ENCODE data around the gene ZIC4. TPM values are rescaled to one million over a fixed set of nuclear protein-coding genes. Genes with fewer than 3 reads are reported as not detected.

Gene ZIC4
- total RNA-seq, 3 donors from 2014 or later (not counting 1 experiment from before 2014, with no cell fraction given), result not detected

DNA sequence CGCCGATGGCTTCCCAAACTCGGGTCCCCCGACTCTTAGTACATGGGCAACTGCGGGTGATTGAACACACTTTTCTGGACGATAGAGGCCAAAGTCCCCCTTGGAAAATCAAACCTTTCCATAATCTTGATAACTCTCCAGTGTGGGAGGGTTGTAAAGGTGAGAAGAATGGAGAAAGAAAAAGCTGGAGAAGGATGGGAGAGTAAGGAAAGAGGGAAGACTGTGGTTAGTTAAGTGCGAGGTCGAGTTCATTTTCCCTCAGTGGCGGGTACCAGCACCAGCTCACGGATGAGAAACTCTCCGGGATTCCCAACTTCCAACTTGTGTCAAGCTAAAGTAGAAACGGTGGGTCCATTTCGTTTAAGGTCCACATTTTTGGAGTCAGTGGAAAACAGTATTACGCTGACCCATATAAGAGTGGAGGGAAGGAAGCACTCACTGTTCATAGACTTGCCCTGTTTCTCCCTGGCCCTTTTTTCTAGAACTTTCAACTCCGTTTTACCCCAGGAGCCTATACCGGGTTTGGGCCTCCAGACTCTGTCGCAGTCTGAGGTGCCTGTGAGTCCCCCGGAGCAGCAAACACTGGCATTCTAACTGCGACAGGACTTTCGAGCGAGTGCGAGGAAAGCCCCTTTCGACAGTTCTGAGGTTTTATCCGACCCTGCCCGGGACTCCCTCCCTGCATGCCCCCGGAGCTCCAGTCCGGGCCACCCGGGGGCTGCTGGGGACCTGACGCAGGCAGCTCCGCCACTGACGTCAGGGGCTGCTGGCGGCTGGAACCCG lies 17.6 kb upstream of the ZIC4 start:
- no peaks in the 10 kb centered on the region for H3K4me1 Mint-ChIP-seq
- peaks cover 2 to 9% of the 10 kb centered on the region in 2 donors for H3K9me3 Mint-ChIP-seq

DNA sequence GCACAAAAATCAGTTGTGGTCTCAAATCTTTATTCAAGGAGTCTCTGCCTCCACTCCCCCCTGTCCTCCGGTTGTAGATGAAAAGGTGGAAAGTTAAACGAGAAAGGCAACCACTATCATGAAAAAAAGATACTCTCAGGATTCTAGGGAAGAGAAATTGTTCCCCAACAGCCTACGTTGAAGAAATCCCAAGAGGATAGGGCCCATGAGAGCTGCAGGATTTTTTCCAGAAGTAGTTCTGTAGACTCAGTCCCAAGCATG lies 17.1 kb upstream of the ZIC4 start:
- TF ChIP-seq, protein P1, sequence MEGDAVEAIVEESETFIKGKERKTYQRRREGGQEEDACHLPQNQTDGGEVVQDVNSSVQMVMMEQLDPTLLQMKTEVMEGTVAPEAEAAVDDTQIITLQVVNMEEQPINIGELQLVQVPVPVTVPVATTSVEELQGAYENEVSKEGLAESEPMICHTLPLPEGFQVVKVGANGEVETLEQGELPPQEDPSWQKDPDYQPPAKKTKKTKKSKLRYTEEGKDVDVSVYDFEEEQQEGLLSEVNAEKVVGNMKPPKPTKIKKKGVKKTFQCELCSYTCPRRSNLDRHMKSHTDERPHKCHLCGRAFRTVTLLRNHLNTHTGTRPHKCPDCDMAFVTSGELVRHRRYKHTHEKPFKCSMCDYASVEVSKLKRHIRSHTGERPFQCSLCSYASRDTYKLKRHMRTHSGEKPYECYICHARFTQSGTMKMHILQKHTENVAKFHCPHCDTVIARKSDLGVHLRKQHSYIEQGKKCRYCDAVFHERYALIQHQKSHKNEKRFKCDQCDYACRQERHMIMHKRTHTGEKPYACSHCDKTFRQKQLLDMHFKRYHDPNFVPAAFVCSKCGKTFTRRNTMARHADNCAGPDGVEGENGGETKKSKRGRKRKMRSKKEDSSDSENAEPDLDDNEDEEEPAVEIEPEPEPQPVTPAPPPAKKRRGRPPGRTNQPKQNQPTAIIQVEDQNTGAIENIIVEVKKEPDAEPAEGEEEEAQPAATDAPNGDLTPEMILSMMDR (IDR thresholded peaks at IDR 0.05), result no peak
- peaks cover 42% of the 10 kb centered on the region for H3K9me3 ChIP-seq (ENCODE audit: control insufficient read depth, insufficient read depth, low read length)
- Mint-ChIP-seq H3K4me1 (no peaks in the 10 kb centered on the region), H3K9me3 (peaks cover 2 to 9% of the 10 kb centered on the region in 2 donors), H3K36me3 (peaks cover 4% of the 10 kb centered on the region), H3K4me3 (no peak overlapping the region), H3K27me3 (ENCODE audit: low read depth in 2 of 2) (peaks cover 29 to 35% of the 10 kb centered on the region in 2 donors), H3K27ac (no peak overlapping the region)
- no peak overlapping the region for H3K4me3 ChIP-seq (ENCODE audit: low read length)
- DNase-seq (no peak), ATAC-seq (no peak)
- H3K27me3 ChIP-seq (ENCODE audit: control insufficient read depth, insufficient read depth, low read length), result peaks cover 65% of the 10 kb centered on the region
- WGBS (ENCODE audit: insufficient coverage), result 6% methylated on average over 1 of the region's 3 CpGs
- H3K36me3 ChIP-seq (ENCODE audit: control insufficient read depth, insufficient read depth, low read length), result no peaks in the 10 kb centered on the region
- no peak overlapping the region for H3K27ac ChIP-seq (ENCODE audit: low read length)
- intact Hi-C loops (cut with micrococcal nuclease), result no loop called here
- no peaks in the 10 kb centered on the region for H3K4me1 ChIP-seq (ENCODE audit: control insufficient read depth, insufficient read depth, low read length)

More for the DNA sequence above, 17.6 kb upstream of the ZIC4 start:
- no peak for DNase-seq
- no peaks in the 10 kb centered on the region for H3K36me3 ChIP-seq (ENCODE audit: control insufficient read depth, insufficient read depth, low read length)
- TF ChIP-seq, protein P1 (IDR thresholded peaks at IDR 0.05), result no peak
- peaks cover 24 to 31% of the 10 kb centered on the region in 2 donors for H3K27me3 Mint-ChIP-seq (ENCODE audit: low read depth in 2 of 2)
- no peak overlapping the region for H3K4me3 ChIP-seq (ENCODE audit: low read length)
- H3K9me3 ChIP-seq (ENCODE audit: control insufficient read depth, insufficient read depth, low read length), result peaks cover 38% of the 10 kb centered on the region
- no peak overlapping the region for H3K27ac Mint-ChIP-seq
- intact Hi-C loops (cut with micrococcal nuclease), result no loop called here
- WGBS (ENCODE audit: insufficient coverage), result 8% methylated on average over 32 of the region's 33 CpGs
- H3K27ac ChIP-seq (ENCODE audit: low read length), result no peak overlapping the region
- ATAC-seq, result no peak
- no peak overlapping the region for H3K4me3 Mint-ChIP-seq
- no peaks in the 10 kb centered on the region for H3K4me1 ChIP-seq (ENCODE audit: control insufficient read depth, insufficient read depth, low read length)
- H3K36me3 Mint-ChIP-seq, result no peaks in the 10 kb centered on the region
- H3K27me3 ChIP-seq (ENCODE audit: control insufficient read depth, insufficient read depth, low read length), result peaks cover 60% of the 10 kb centered on the region

- H3K4me3 Mint-ChIP-seq, result no peak overlapping the region
- 11% methylated on average over 36 of the region's 36 CpGs for WGBS (ENCODE audit: insufficient coverage)
- H3K27ac Mint-ChIP-seq, result no peak overlapping the region
- peaks cover 42% of the 10 kb centered on the region for H3K9me3 ChIP-seq (ENCODE audit: control insufficient read depth, insufficient read depth, low read length)
- no peaks in the 10 kb centered on the region for H3K4me1 ChIP-seq (ENCODE audit: control insufficient read depth, insufficient read depth, low read length)
- H3K9me3 Mint-ChIP-seq, result peaks cover 2 to 9% of the 10 kb centered on the region in 2 donors
- TF ChIP-seq, protein P1 (IDR thresholded peaks at IDR 0.05), result no peak
- no peak overlapping the region for H3K4me3 ChIP-seq (ENCODE audit: low read length)
- peaks cover 10% of the 10 kb centered on the region for H3K36me3 Mint-ChIP-seq
- H3K27me3 ChIP-seq (ENCODE audit: control insufficient read depth, insufficient read depth, low read length), result peaks cover 70% of the 10 kb centered on the region
- peaks cover 35 to 39% of the 10 kb centered on the region in 2 donors for H3K27me3 Mint-ChIP-seq (ENCODE audit: low read depth in 2 of 2)
- no peak overlapping the region for H3K27ac ChIP-seq (ENCODE audit: low read length)
- DNase-seq, result no peak
- H3K4me1 Mint-ChIP-seq, result no peaks in the 10 kb centered on the region
- intact Hi-C loops (cut with micrococcal nuclease), result no loop called here
- no peak for ATAC-seq
- H3K36me3 ChIP-seq (ENCODE audit: control insufficient read depth, insufficient read depth, low read length), result no peaks in the 10 kb centered on the region
Observed at GRCh38 chr3:147422601-147423536, 16.5 kb upstream of the ZIC4 start.
